Keratinocyte (primary cell): ENCODE data around the gene IFRD2. TPM values are rescaled to one million over a fixed set of nuclear protein-coding genes. Genes with fewer than 3 reads are reported as not detected.
A peak's percentile ranks its signal among the peaks of the same experiment; 100 is the strongest.

Experiments
- DNase-seq: peaks from one replicate; pipeline ENCODE4 v3.0.0-alpha.2; 2011; ENCODE audit warnings: low read depth, missing footprints, low spot score
- FAIRE-seq: peaks from 2 replicates; lab custom pipeline; 2011; peaks lifted over from hg19 to GRCh38; lab: Jason Lieb, UNC
- H2AFZ ChIP-seq: 2 replicates; pipeline ENCODE4 v1.6.0; 2012; ENCODE audit warnings: low read length, control low read depth, inconsistent platforms; ENCODE audit not compliant: control insufficient read depth
- H3K27ac ChIP-seq: 2 replicates; pipeline ENCODE4 v1.5.1; 2011; ENCODE audit warnings: low read length; ENCODE audit not compliant: control insufficient read depth, insufficient read depth
- H3K27me3 ChIP-seq: 3 replicates; pipeline ENCODE4 v1.6.0; 2011; ENCODE audit warnings: low read length; ENCODE audit not compliant: control insufficient read depth, insufficient read depth; ENCODE audit errors: extremely low read depth
- H3K36me3 ChIP-seq, 2 experiments: 2 replicates in 1 of 2; 3 replicates in 1 of 2; pipeline ENCODE4 v1.5.1; 2011; ENCODE audit warnings: low read length in 2 of 2, mild to moderate bottlenecking in 1 of 2; ENCODE audit not compliant: control insufficient read depth in 2 of 2, insufficient read depth in 2 of 2; ENCODE audit errors: extremely low read depth in 1 of 2
- H3K4me1 ChIP-seq: 3 replicates; pipeline ENCODE4 v1.5.1; 2011; ENCODE audit warnings: low read length; ENCODE audit not compliant: control insufficient read depth, insufficient read depth; ENCODE audit errors: extremely low read depth
- H3K4me2 ChIP-seq: 3 replicates; pipeline ENCODE4 v1.6.0; 2011; ENCODE audit warnings: low read depth, low read length; ENCODE audit not compliant: control insufficient read depth, insufficient read depth; ENCODE audit errors: extremely low read depth
- H3K4me3 ChIP-seq, 3 experiments: fragments of 200-600 bp in 1 of 3; sonication (generic) in 1 of 3; 2 replicates in 2 of 3; 3 replicates in 1 of 3; pipeline ENCODE4 v1.5.1; 2011 to 2016; ENCODE audit warnings: low read length in 3 of 3, mild to moderate bottlenecking in 3 of 3, control low read depth in 2 of 3, inconsistent platforms in 1 of 3, low read depth in 1 of 3, mixed read lengths in 1 of 3, mixed run types in 1 of 3, moderate library complexity in 1 of 3; ENCODE audit not compliant: control insufficient read depth in 2 of 3, insufficient read depth in 2 of 3; ENCODE audit errors: extremely low read depth in 1 of 3
- H3K79me2 ChIP-seq: 2 replicates; pipeline ENCODE4 v1.6.0; 2012; ENCODE audit warnings: low read length; ENCODE audit not compliant: control insufficient read depth, insufficient read depth
- H3K9ac ChIP-seq: 3 replicates; pipeline ENCODE4 v1.6.0; 2011; ENCODE audit warnings: low read length; ENCODE audit not compliant: control insufficient read depth, insufficient read depth; ENCODE audit errors: extremely low read depth
- H3K9me1 ChIP-seq: 3 replicates; pipeline ENCODE4 v1.6.0; 2011; ENCODE audit warnings: low read length; ENCODE audit not compliant: control insufficient read depth, insufficient read depth; ENCODE audit errors: extremely low read depth
- H3K9me3 ChIP-seq: 2 replicates; pipeline ENCODE4 v1.5.1; 2012; ENCODE audit warnings: low read depth, low read length; ENCODE audit not compliant: control insufficient read depth
- H4K20me1 ChIP-seq: 3 replicates; pipeline ENCODE4 v1.6.0; 2011; ENCODE audit warnings: low read length; ENCODE audit not compliant: control insufficient read depth, insufficient read depth; ENCODE audit errors: extremely low read depth
- CTCF ChIP-seq, 3 experiments: IDR thresholded peaks in 1 of 3; conservative IDR thresholded peaks in 1 of 3; optimal IDR thresholded peaks in 1 of 3; 2 replicates in 2 of 3; 3 replicates in 1 of 3; pipeline versions ENCODE3 to v1.5.1; 2011; ENCODE audit warnings: low read length in 3 of 3, mild to moderate bottlenecking in 3 of 3, moderate library complexity in 2 of 3, control low read depth in 1 of 3, inconsistent platforms in 1 of 3; ENCODE audit not compliant: insufficient read depth in 2 of 3; ENCODE audit errors: extremely low read depth in 1 of 3
- EZH2 ChIP-seq: IDR thresholded peaks from one replicate; pipeline ENCODE4 v1.6.1; 2012; ENCODE audit warnings: inconsistent platforms, mild to moderate bottlenecking, low read length, moderate library complexity
- dilution Hi-C: fragments of 300-500 bp; cut with MboI; formaldehyde crosslinking; loops from one replicate; pipeline ENCODE4 v1.7.0; 2020; ENCODE audit warnings: low sequenced_read_pairs; ENCODE audit not compliant: extremely low pct_ligation_motif_present
- polyA minus RNA-seq, 3 experiments: library from RNA; depleted of rRNA, polyadenylated mRNA; stranded (reverse); fragments of >200 nt; gene quantifications; 1 replicate in 1 of 3; 2 replicates in 1 of 3; 3 replicates in 1 of 3; pipeline ENCODE4 v1.2.3, GENCODE V29; 2011
- polyA plus RNA-seq, 5 experiments: library from polyadenylated mRNA; depleted of rRNA in 3 of 5; stranded (reverse) in 3 of 5; stranded (forward) in 1 of 5; unstranded in 1 of 5; fragments of >200 nt; gene quantifications; 1 replicate in 1 of 5; 2 replicates in 3 of 5; 3 replicates in 1 of 5; pipeline versions ENCODE4 v1.2.1 to v1.2.3, GENCODE V29; 2011 to 2012; ENCODE audit warnings: missing spikeins in 2 of 5, low read depth in 1 of 5, low replicate concordance in 1 of 5

Gene IFRD2
- 43.1 to 90.4 TPM (median 50.3 TPM) in 3 replicates for polyA plus RNA-seq
- polyA plus RNA-seq (2011; ENCODE audit: low read depth): 25.7 TPM
- 48.9 and 70.6 TPM in 2 replicates for polyA plus RNA-seq (2011; cell fraction: cytosol; rRNA removed)
- polyA plus RNA-seq (2011; cell fraction: nucleus; rRNA removed): 110 and 122 TPM in 2 replicates
- polyA plus RNA-seq (2012; ENCODE audit: low replicate concordance): 67.8 and 89.0 TPM in 2 replicates
- 48.6 to 148 TPM (median 53.7 TPM) in 3 replicates for polyA minus RNA-seq
- 67.9 TPM for polyA minus RNA-seq (2011; cell fraction: cytosol; rRNA and poly(A)+ RNA removed)
- polyA minus RNA-seq (2011; cell fraction: nucleus; rRNA and poly(A)+ RNA removed): 32.0 and 34.3 TPM in 2 replicates

GRCh38 chr3:50292159-50293078, at the start of gene IFRD2:
Gene IFRD2, minus strand, starts transcription at chr3:50292429. Its CDS starts 155 bp downstream, at chr3:50292274.
- TF ChIP-seq EZH2: no peak
- peak; percentile 86 for FAIRE-seq
- H3K27me3 ChIP-seq: no peaks in the 10 kb centered on the region

GRCh38 chr3:50341537-50341936, 49.3 kb upstream of the IFRD2 start:
- H3K27ac ChIP-seq: no peak overlapping the region
- no peak overlapping the region for H3K9ac ChIP-seq
- no peak for TF ChIP-seq EZH2
- no peak for TF ChIP-seq CTCF (optimal IDR thresholded peaks at IDR 0.05 in 1 of 3, IDR thresholded peaks at IDR 0.05 in 1 of 3, conservative IDR thresholded peaks at IDR 0.05 in 1 of 3; ENCODE audit: extremely low read depth in 1 of 3, insufficient read depth in 2 of 3, low read length in 3 of 3)
- no peaks in the 10 kb centered on the region for H4K20me1 ChIP-seq
- peaks cover 36% of the 10 kb centered on the region for H3K4me1 ChIP-seq
- no peaks in the 10 kb centered on the region for H3K9me1 ChIP-seq
- peaks cover 10% of the 10 kb centered on the region for H3K79me2 ChIP-seq
- H3K36me3 ChIP-seq: no peaks in the 10 kb centered on the region
- H3K27me3 ChIP-seq: no peaks in the 10 kb centered on the region
- dilution Hi-C loops: no loop called here
- H2AFZ ChIP-seq: no peak overlapping the region
- DNase-seq: no peak
- H3K9me3 ChIP-seq: no peaks in the 10 kb centered on the region
- H3K4me2 ChIP-seq: no peak overlapping the region
- H3K4me3 ChIP-seq: no peak overlapping the region
- FAIRE-seq: no peak

More at GRCh38 chr3:50292159-50293078, at the start of gene IFRD2:
- Histone ChIP-seq H3K9me3 (no peaks in the 10 kb centered on the region), H3K9ac (peak within 1 kb of the TSS; percentile 99), H4K20me1 (no peaks in the 10 kb centered on the region), H3K27ac (peak within 1 kb of the TSS; percentile 95), H2AFZ (peak within 1 kb of the TSS; percentile 89), H3K4me1 (peaks cover 12% of the 10 kb centered on the region), H3K79me2 (peaks cover 29% of the 10 kb centered on the region), H3K36me3 (peaks cover 29 to 37% of the 10 kb centered on the region in 2 experiments), H3K4me2 (peak within 1 kb of the TSS; percentile 94), H3K4me3 (peak within 1 kb of the TSS; percentile 79 to 98 (median 82)), H3K9me1 (no peaks in the 10 kb centered on the region)
- no peak for DNase-seq
- dilution Hi-C loops: no loop called here
